ENCODE measurements around the gene CYP2W1.
"Not testable (repeated sequence)": the region's sequence is repeated elsewhere in the genome, so short reads cannot be mapped to it uniquely, and the experiment has no call there.

The CYP2W1 gene

DNA sequence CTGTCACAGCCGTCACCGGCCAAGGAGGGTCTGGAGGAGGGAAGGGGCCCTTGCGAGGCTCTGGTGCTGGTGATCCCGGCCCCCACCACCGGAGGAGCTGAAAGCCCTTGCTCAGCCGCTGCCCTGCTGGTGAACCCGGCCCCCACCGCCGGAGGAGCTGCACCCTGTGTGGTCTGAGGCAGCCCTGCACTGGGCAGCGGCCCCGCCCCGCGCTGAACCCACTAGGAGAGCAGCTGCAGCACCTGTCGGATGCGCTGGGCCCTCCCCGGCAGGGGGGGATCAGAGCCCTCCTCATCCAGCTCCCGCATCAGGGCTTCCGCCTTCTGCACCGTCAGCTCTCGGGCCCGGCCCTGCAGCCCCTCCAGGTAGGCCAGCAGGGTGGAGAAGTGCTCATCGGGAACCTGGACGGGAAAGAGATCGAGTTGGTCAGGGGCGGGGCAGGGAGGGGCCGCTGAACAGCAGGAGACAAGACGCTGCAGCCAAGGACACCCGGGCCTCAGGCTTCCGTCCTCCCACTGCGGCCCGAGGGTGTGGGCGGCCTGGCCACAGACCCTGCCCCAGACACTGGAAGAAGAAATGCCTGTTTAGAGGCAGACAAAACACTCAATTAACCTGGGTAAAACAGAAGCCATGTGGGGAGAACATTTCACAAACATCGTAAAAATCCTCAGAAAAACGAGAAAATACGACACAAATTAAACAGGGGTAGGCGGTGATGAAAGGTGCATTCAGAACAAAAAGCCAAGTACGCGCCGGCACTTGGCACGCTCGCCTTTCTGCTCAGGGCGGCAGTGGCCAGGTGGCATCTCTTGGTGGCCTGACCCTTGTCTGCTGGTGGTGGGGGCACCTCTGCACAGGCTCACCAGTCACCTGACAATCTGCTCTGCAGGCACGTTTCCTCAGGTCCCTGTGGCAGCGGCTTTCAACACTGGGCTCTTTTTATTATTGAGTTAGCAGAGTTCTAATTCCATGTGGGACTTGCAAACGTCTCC, 14.7 kb downstream of the CYP2W1 start:
- DNase-seq (ENCODE audit: low read depth in 2 of 2): no peak

DNA sequence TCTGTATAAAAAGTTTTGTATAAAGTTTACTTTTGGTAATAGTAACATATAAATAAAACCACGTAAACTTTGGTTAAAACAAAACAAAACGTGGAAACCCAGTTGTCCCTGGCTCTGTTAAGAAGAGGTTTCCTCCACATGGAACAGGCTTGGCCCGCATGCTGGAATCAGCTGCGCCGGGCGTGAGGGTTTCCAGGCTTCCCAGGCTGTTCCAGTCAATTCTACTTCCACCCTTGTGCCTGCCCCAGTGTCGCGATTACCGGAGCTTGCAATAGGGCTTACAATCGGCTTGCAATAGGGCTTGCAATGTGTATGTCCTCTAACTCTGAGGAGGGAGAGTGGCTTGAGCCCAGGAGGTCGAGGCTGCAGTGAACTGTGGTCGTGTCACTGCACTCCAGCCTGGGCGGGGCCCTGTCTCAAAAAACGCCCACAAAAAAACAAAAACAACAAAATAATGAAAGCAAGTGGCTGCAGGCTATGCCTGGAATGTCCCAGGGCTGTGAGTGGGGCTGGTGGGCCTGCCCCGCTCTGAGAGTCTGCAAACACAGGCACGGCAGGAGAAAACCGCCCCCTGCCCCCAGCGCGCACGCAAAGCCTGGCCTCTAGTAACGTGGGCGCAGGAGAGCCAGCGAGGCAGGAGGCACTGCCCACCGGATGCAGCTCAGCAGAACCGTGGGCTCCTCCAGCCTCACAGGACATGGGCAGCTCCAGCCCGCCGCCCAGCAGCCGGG, 16.3 kb downstream of the CYP2W1 start:
- DNase-seq (ENCODE audit: low read depth in 2 of 2): no peak

DNA sequence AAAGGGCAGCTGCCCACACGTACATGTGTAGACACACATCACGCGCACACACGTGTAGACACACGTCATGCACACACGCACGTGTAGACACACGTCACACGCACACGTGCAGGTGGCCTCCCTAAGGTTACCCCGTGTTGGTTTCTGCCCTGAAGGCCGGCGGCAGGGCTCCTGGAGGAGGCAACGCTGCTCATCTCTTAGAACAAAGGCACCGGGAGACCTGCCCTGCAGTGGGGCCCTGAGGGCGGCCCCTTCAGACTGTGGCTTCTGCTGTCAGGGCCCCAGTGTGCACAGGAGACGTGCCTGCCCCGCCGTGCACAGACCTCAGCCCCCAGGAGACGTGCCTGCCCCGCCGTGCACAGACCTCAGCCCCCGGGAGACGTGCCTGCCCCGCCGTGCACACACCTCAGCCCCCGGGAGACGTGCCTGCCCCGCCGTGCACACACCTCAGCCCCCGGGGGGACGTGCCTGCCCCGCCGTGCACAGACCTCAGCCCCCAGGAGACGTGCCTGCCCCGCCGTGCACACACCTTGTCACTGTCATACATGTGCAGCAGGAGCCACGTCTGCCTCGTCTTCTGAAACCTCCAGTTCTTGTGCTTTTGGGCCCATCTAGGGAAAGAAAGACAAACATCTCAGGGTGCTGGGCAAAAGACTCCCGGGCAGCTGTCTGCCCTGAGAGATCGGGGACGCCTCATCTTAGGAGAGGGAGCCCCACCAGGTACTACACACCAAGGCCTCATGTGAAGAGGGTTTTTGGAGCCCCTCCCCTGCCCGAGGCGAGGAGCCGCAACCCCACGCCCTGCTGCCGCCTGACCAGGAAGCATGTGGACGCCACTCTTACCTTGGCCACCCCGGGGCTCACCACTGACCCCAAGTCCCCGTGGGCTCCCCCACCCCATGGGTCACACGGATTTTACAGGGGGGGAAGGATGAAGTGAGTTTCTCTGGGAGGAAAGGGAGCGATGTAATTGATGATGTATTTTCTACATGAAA, 17.3 kb downstream of the CYP2W1 start:
- DNase-seq (ENCODE audit: low read depth in 2 of 2): no peak

DNA sequence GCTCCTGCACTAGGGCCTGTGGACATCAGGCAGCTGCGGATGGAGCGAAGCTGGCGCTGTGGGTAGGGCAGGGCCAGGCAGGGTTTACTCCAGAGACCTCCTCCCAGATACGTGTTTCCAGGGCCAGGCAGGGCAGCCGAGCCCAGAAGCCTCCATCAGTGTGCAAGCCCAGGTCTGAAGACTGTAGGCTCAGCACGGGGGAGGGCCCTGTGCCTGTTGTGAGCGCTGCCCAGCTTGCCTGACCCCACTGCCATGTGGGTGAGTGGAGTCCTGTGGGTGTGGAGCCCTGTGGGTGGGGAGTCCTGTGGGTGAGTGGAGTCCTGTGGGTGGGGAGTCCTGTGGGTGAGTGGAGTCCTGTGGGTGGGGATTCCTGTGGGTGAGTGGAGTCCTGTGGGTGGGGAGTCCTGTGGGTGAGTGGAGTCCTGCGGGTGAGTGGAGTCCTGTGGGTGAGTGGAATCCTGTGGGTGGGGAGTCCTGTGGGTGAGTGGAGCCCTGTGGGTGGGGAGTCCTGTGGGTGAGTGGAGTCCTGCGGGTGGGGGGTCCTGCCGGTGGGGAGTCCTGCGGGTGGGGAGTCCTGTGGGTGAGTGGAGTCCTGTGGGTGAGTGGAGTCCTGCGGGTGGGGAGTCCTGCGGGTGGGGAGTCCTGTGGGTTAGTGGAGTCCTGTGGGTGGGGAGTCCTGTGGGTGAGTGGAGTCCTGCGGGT, 18.2 kb downstream of the CYP2W1 start:
- DNase-seq (ENCODE audit: low read depth in 2 of 2): not testable (repeated sequence)

DNA sequence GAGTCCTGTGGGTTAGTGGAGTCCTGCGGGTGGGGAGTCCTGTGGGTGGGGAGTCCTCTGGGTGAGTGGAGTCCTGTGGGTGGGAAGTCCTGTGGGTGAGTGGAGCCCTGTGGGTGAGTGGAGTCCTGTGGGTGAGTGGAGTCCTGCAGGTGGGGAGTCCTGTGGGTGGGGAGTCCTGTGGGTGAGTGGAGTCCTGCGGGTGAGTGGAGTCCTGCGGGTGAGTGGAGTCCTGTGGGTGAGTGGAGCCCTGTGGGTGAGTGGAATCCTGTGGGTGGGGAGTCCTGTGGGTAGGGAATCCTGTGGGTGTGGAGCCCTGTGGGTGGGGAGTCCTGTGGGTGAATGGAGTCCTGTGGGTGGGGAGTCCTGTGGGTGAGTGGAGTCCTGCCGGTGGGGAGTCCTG, 19.0 kb downstream of the CYP2W1 start:
- DNase-seq (ENCODE audit: low read depth in 2 of 2): not testable (repeated sequence)

DNA sequence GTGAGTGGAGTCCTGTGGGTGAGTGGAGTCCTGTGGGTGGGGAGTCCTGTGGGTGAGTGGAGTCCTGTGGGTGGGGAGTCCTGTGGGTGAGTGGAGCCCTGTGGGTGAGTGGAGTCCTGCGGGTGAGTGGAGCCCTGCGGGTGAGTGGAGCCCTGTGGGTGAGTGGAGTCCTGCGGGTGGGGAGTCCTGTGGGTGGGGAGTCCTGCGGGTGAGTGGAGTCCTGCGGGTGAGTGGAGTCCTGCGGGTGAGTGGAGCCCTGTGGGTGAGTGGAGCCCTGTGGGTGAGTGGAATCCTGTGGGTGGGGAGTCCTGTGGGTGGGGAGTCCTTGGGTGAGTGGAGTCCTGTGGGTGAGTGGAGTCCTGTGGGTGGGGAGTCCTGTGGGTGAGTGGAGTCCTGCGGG, 19.5 kb downstream of the CYP2W1 start:
- DNase-seq (ENCODE audit: low read depth in 2 of 2): not testable (repeated sequence)

DNA sequence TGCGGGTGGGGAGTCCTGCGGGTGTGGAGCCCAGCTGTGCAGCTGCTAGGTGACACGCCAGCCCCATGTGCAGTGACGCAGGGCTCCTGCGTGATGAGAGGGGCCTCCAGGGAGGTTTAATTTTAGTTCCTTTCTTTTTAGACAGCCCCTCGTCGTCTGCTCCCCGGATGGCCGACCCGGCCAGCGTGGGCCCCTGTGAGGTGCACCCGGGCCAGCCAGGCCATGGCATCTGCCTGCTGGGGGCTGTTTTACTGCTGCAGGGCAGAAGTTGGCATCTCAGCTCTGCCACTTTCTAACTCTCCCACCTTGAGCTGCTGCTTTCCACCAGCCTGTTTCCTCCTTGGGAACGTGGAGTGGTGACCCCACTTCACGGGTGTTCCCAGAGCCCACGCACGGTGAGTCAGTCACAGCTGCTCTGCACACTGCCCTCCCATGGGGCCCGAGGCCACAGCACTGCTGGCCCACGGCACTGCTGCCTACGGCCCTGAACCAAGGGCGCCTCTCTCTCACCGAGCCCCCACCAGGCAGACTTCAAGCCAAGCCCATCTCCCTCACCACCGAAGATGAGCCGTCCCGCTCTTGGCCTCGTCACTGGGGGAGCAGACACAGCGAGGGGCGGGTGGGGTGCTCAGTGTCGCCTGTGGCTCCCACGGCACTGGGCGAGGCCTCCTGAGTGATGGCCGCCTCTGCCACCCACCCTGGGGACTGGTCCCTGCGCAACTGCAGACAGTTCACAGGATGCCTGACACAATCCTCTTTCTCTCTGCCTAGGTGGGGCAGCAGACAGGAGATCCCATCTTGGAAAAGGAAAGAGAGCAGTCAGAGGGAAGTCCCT, 21.3 kb downstream of the CYP2W1 start:
- DNase-seq (ENCODE audit: low read depth in 2 of 2): no peak

DNA sequence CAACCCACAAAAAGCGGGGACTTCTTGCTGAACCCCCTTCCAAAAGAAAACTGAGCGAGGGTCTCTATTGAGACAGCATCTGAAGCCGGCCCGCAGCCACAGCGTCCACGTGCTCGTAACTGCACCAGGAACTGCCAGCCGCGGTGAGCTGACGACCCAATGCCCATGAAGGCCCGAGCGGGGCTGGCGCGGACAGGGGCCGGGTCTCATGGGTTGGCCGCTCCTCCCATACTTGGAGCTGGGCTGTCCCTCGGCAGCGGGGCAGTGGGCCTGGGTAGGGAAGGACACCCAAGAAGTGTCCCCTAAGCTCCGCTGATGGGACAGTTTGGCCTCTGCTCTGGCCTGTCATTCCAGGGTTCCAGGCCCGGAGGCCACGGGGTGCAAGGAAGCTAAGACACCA, 22.3 kb downstream of the CYP2W1 start:
- no peak for DNase-seq (ENCODE audit: low read depth in 2 of 2)

DNA sequence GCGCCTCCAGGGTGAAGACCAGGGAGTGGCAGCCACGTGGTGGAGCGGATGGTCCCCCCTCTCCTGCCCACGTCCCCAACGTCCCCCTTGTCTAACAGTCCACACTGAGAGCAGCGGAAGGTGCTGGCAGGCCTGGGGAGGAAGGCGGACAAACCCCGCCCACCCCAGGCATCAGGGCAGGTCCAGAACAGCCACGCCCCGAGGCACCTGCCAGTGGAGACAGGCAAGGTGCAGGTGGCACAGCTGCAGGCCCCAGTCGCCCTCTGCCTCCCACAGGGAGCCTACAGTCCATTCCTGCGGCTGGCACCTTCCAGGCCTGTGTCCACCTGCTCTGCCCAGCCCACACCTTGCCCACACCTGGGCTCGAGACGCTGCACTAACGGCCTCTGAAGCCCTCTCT, 24.9 kb downstream of the CYP2W1 start:
- DNase-seq (ENCODE audit: low read depth in 2 of 2): no peak

DNA sequence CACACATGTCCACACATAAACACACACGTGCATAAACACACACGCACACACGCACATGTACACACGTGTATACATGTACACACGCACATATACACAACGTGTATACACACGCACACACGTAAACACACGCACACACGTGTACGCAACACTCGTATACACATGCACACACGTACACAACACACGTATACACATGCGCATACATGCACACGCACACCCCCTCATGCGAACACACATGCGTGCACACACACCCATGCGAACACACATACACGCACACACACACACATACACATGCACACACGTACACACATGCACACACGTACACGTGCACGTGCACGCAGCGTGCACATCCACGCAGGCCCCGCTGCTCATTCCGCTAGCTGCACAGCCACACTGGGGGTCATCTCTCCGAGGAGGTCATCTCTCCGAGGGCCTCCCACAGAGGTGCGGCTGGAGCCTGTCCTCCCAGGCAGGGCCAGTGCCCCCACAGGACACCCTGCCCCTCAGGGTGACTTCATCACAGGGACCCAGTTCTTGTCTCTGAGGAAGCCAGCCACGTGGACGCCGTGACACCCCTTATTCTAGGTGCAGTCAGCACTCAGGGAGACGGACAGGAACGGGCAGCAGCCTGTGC, 25.9 kb downstream of the CYP2W1 start:
- no peak for DNase-seq (ENCODE audit: low read depth in 2 of 2)

DNA sequence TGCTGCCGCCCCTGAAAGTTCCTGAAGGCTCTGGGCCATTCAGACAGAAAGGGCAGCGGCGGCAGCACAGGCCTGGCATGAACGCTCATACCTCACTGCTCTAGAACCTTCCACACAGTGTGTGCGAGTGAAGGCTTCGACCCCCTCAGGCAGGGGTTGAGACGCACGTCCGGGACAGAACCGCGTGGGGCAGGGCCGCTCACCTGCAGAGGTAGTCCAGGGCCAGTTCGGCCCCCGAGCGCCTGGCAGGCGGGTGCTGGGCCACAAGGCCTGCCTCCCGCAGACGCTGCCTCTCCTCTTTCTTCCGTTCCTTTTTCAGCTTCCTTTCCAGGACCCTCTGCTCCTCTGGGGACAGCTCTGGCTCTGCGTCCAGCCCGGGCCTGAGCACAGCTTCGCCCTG, 26.8 kb downstream of the CYP2W1 start:
- DNase-seq (ENCODE audit: low read depth in 2 of 2): no peak

DNA sequence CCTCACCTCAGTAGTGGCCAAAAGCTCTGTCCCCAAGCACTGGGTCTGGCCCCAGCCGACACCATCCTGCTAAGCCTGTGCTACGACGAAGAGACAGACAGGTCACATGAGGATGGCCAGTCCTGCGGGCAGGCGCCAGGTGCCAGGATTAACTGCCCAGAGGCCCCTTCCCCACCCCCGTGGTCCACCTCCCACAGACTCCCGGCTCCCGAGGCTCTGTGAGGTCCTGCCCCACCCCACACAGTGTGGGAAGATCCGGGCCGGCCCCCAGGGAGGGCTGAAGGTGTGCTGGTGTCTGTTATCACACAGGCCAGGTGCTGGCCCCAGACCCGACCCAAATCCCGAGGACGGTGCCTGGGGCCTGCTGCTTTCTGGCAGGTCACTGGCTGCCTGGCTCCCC, 27.2 kb downstream of the CYP2W1 start:
- no peak for DNase-seq (ENCODE audit: low read depth in 2 of 2)

DNA sequence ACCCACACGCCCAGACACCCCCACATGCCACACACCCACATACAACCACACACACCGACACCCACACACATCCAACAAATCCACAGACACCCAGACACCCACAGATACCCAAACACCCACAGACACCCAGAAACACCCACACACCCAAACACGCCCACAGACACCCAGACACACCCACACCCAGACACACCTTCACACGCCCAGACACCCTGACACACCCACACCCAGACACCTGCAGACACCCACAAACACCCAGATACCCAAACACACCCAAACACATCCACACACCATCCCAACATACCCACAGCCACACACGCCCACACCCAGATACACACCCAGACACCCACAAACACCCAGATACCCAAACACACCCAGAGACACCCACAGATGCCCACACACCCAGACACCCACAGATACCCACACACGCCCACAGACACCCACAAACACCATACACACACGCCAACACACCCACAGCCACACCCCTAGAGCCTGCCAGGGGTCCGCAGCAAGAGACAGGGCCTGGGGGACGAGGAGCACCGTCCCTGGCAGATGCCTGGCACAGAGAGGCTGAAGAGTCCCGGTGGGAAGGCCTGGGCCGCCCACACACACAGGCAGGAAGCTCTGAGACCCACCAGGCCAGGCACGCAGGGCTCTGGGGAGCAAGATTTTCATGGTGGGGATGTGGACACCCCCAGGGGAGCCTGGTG, 28.5 kb downstream of the CYP2W1 start:
- DNase-seq (ENCODE audit: low read depth in 2 of 2): no peak

DNA sequence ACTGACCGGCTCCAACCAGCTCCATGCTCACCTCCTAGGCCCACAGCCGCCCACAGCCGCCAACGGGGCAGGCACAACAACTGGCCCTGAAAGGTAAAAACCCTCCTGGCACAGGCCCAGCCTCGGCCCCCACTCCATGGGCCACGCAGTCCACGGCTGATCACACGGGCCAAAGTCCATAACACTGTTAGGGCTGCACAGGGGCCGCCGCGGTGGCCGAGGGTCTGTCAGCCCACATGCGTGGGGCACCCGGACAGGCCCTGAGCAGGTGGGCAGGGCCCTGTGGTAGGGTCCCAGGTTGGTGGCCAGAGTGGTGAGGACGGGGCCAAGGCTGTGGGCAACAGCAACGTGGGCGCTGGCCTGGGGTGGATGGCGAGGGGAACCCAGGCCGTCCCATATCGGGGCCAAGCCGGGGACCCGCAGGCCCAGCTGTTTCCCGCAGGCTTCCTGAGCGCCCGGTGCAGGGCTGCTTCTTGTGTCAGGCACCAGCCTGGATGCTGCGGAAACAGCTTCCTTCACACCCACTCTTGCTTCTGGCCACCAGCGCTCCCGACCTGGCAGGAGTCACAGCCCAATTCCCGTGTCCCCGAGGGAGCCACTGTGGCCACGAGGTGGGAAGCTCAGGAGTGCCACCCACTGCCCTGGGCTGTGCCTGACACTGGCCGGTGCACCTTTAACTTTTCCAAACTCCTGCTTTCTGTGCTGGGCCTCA, 29.2 kb downstream of the CYP2W1 start:
- DNase-seq (ENCODE audit: low read depth in 2 of 2): no peak

DNA sequence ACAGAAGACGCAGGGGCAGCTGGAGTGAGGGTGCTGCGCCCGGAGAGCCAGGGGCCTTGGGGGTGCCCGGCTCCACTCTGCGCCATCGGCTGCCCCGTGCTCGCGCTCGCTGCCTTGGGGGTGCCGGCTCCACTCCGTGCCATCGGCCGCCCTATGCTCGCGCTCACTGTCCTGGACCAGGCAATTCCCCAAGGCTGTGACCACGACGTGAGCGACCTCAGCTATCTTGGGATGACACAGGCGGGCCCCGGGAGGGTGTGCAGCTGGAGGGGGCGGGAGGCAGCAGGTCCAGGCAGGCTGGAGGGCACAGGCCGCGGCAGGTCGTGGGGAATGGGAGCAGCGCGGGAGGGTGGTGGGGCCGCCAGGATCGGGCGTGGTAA, 29.7 kb downstream of the CYP2W1 start:
- no peak for DNase-seq (ENCODE audit: low read depth in 2 of 2)

DNA sequence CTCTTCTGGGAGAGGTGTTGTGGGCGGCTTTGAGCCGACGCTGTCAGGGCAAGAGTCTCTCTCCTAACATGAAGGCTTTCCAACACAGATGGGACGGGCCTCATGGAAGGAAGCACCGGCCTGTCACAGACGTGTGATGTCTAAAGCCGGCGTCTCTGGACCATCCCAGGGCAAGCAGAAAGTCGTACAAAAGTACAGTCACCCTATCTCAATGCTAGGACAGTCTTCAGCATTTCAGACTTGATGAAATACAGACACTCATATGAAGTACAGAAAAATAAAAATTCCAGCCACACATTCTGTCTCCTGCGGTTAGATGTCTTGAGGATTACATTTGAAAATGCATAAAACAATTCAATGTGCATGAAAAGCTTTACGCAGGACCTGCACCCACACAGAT, 30.6 kb downstream of the CYP2W1 start:
- no peak for DNase-seq (ENCODE audit: low read depth in 2 of 2)

DNA sequence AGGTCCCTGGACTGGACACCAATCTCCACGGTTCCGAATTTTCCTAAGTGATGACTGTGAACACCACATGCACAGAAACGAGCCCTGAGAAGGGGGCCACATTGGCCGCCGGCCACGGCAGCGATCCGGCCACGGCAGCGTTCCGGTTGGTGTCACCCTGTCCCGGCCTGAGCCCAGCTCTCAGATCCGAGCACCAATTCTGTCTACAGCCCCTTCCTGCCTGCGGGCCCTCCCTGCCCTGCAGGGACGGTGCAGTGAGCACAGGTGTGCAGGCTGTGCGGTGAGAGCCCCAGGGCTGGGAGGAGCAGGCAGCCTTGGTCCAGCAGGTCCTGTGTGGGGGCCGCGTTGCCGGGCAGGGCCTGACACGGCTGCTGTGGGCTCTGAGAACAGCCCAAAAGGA, 31.7 kb downstream of the CYP2W1 start:
- DNase-seq (ENCODE audit: low read depth in 2 of 2): no peak

Measured in fibroblast of skin of left biceps (primary cell).